NCI-H2107 treated with DMSO at 0.1 percent for 48 hours (cell line): ENCODE results near the gene CEP41.
A peak's percentile ranks its signal among the peaks of the same experiment; 100 is the strongest.

ENCODE experiments used
- DNase-seq: peaks from one replicate; lab custom pipeline; 2025; ENCODE audit not compliant: unreplicated experiment; lab: John Stamatoyannopoulos, UW

The CEP41 gene

DNA sequence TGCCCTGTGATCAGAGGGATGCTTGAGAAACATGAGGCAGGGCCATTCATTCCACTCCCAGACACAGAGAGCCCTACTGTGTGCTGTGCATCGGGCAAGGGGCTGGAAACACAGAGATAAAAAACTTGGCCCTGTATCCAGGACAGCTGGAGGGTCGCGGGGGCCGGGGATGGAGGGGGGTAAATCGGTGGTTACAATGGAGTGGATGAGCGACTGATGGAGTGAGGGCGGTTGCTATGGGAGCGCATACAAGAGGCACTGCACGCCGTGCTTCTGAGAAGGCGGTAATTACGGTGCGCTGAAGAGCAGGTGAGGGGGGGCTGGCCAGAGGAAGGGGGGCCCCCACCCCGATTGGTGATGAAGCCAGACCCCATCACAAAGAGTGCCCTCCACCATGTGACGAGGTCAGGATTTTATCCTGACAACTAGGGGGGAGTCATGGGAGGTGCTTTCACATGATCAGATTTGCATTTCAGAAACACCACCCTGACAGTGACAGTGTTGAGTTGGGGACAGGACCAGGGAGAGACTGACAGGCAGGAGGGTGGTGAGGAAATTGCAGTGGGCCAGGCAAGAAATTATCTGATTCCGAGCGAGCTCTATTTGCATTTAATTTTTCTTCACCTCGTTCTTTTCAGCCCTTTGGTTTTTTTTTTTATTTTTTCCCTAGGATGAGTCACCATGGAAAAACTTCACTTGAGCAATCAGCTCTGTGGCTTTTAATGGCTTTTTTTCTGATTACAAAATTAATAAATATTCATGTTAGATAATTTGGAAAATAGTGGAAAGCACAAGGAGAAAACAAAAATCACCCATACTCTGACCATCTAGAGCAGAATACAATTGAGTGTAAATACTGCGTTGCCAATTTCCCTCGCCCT lies 88.4 kb downstream of the CEP41 start:
- peak; percentile 91 for DNase-seq

DNA sequence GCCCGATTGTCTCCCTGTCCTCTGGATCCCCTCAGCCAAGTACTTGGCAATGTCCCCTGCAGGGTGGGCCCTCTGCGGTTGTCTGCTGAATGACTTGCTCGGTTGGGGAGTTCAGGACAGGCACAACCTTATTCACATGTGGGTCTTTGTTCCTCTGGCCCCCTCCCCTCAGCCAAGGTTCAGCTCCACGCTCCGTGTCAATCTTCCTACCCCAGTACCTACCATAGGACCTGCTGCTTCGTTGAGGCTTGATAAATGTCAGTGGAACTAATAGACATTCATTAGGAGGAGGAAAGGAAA lies 89.1 kb downstream of the CEP41 start:
- DNase-seq: no peak

DNA sequence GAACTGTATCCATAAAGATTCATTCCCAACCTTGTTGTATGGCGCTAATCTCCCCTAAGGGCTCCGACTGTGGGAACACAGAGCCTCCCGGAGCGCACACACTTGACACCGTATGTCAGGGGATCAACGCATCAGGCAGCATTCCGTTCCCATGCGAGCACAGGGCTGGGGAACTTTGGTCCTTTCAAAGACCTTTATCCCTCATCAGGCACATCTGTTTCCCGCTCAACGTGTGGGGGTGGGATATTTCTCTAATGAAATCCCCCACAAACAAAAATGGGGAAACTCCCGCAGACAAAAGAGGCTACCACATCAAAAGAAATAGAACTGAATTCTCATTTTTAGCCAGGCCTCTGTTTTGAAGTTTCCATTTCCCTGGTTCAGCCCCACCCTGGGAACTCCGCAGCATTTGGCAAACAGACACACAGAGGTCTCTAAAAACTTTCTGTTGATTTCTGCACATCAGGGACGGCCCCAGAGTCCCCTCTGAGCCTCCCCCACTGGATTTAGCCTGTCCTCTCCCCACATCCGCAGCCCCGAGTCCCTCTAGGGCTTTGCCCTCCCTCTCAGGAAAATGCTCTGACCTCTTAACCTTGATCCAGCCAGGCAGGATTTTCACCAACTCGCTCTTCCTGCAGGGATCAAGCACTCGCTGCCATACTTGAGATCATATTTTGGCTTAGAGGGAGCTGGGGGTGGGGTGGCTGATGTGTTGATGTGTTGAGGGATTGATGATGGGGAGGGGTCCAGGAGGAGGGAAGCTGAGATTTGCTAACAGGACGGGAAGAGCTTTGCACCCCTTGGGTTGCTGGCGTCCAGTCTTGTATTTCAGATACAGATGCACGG lies 89.6 kb downstream of the CEP41 start:
- DNase-seq: peak; percentile 71

DNA sequence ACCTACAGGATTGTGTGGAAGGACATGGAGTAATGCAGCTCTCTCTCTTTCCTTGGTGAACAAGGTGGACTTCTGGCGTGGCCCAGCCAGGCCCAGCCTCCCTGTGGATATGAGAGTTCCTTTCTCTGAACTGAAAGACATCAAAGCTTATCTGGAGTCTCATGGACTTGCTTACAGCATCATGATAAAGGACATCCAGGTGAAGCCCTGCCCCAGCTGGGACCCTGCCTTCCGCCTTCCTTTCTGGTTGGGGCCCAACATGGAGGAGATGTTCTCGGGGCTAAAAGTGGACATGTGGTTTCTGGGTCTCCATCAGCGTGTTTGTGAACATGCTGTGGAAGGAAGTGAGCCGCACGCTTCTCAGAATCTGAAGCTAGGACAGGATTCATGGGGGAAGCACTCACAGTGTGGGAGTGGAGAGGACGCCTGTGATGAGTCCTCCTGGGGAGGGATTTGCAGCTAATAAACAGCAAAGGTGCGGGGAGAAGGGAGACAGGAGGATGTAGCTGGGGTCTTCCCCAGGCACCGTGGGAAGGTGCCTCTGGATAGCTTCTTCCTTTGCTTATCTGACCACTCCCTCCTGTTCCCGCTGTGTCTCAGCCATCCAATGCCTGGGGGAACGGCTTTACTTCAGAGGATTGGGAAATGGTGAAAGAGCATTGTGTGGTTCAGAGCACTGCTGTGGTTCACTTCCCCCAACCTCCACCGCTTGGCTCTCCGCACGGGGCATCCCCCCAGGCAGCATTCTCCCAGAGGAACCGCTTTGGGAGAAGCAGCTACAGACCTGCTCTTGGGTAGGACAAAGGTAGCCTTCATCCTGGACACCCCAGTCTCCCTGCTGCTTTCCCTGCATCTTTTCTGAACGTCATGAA lies 90.7 kb downstream of the CEP41 start:
- peak; percentile 63 for DNase-seq

DNA sequence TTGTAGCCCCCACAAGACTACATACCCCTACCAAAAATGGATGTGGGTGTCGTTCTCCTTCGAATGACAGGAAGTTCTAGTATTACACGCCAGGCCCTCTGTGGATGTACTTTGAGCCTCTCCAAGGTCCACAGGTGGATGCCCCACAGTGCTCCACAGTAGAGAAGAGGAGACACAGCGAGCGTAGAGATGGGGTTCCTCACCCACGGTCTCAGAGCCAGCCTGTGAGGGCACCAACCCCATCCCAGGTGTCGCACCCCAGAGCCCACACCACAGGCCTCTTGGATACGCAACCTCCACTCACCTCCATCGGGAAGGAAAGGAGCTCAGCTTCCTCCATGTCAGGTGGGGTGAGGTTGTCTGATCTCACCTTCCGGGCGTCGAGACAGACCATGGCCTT lies 93.9 kb downstream of the CEP41 start:
- DNase-seq: no peak

DNA sequence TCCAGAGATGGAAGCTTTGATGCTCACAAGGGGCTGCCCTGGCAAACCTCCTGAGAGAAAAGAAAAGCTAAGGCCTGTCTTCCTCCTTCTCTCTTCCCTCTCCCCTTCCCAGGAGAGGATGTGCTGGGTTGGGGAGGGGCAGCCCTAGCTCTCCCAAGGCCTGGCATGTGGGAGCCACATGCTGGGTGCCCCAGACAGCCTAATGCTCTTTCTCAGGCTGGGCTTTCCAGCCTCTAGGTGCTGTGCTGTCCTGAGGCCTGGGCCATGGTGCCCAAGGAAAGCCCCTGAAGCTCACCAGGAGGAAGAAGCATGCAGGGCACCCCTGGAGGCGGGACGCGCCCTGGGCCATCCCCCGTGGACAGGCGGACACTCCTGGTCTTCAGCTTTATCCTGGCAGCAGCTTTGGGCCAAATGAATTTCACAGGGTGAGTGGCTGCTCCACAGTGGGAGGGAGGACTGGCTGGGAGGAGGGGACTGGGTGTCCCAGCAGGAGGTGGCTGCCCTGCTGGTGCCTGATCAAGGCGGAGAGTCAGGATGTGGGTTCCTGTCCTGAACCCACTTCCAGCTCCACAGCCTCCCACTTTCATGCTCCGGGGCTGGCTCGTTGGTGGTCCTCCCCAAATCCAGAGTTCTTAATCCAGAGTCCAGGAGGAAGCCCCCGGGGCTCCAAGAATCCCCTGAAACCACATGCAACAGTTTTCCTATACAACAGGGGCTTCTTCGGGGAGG lies 94.5 kb downstream of the CEP41 start:
- no peak for DNase-seq

DNA sequence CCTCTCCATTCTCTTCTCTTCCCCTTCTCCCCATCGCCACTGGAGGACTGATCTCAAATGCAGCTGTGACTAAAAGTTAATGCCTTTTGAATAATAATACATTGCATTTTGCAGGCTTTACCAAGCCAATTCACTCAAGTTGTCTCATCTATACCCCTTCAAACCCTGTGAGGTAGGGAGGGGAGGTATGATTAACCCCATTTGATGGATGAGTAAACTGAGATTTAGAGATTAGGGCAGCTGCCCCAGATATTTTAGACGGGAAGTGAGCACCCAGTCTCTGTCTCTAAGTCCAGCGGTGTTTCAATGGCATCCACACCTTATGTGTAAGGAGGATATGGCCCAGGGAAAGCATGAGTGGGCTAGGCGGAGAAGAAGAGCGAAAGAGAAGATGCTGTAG lies 95.1 kb downstream of the CEP41 start:
- DNase-seq: peak; percentile 53

DNA sequence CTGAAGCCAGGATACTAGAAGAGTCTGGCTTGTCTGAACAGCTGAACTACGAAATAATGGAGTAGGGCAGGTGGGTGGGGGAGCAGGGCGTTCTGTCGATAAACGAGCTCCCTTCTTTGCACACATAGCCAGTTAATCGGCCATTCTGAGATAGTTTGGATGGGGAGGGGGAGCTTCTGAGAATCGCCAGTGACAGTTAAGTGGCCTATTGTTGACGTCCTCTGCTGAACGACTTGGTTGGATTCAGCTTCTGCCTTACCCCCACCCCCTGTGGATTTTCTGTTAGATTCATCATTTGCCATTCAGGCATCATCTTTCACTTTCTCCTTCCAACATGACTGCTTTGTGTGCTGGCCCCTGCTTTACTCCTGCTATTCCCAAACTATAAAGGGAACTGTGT lies 95.7 kb downstream of the CEP41 start:
- peak; percentile 96 for DNase-seq

DNA sequence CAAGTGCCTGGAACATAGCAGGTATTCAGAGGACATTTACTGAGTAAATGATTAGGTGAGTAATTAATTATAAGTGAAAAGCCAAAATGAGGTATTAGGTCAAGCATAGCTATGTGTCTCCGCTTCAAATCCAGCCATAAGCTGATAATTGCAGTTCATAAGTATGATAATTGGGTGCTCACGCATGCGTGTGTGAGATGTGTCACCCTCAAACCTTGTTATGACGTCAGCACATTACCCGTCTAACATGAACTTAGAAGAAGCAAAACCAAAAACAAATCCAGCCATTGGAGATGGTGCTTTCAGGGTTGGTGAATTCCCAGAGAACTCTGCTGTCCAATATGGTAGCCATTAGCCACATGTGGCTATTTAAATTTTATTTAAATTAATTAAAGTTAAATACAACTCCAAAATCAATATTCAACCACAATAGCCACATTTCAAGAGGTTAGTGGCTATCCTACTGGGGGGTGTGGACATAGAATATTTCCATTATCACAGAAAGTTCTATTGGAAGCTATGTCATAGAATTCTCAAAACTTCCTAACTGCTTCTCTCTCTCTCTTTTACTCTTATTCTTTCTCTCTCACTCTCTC lies 96.4 kb downstream of the CEP41 start, which contains the start of gene CPA5:
Gene CPA5, plus strand, starts transcription at position 546 of the 596 bp plus-strand sequence. CDS start 1,670 bp downstream, outside the sequence.
- DNase-seq: no peak
